Natural killer cell (primary cell): ENCODE measurements around the gene CMTM8. TPM values are rescaled to one million over a fixed set of nuclear protein-coding genes. Genes with fewer than 3 reads are reported as not detected.

Experiments used
- ATAC-seq, 3 donors: fragments of 150-1000 bp in 2 of 3; fragments of 200-7000 bp in 1 of 3; cut with Tn5 transposase; 1 replicate in 1 of 3; 2 replicates in 2 of 3; pipeline ENCODE4 v1.10.0; 2021; ENCODE audit warnings: mild to moderate bottlenecking in 2 of 3, moderate library complexity in 2 of 3
- DNase-seq, 2 donors: peaks; one replicate each; pipeline versions ENCODE4 v3.0.0 to v3.0.0-alpha.2; 2013 to 2021; ENCODE audit warnings: mixed read lengths in 1 of 2
- H3K27ac ChIP-seq: one replicate; pipeline ENCODE4 v1.5.1; 2013; ENCODE audit warnings: mild to moderate bottlenecking, low read length
- H3K27me3 ChIP-seq: one replicate; pipeline ENCODE4 v1.6.1; 2013; ENCODE audit warnings: low read length; ENCODE audit not compliant: control insufficient read depth, insufficient read depth
- H3K36me3 ChIP-seq: one replicate; pipeline ENCODE4 v1.6.1; 2013; ENCODE audit warnings: low read length; ENCODE audit not compliant: control insufficient read depth, insufficient read depth
- H3K4me1 ChIP-seq: one replicate; pipeline ENCODE4 v1.6.1; 2013; ENCODE audit warnings: low read length; ENCODE audit not compliant: control insufficient read depth, insufficient read depth
- H3K4me3 ChIP-seq: one replicate; pipeline ENCODE4 v1.5.1; 2013; ENCODE audit warnings: low read length
- H3K9me3 ChIP-seq: one replicate; pipeline ENCODE4 v1.6.1; 2013; ENCODE audit warnings: low read length; ENCODE audit not compliant: control insufficient read depth, insufficient read depth
- H3K27ac Mint-ChIP-seq, 2 donors: one replicate each; pipeline ENCODE4 v1.8.0; 2022; ENCODE audit warnings: mild to moderate bottlenecking in 2 of 2, mixed read lengths in 2 of 2, moderate library complexity in 1 of 2
- H3K27me3 Mint-ChIP-seq, 2 donors: one replicate each; pipeline ENCODE4 v1.8.0; 2022; ENCODE audit warnings: low read depth in 2 of 2, mixed read lengths in 2 of 2
- H3K36me3 Mint-ChIP-seq: one replicate; pipeline ENCODE4 v1.8.0; 2022; ENCODE audit warnings: mixed read lengths
- H3K4me1 Mint-ChIP-seq, 2 donors: one replicate each; pipeline ENCODE4 v1.8.0; 2022; ENCODE audit warnings: mixed read lengths in 2 of 2
- H3K4me3 Mint-ChIP-seq: one replicate; pipeline ENCODE4 v1.8.0; 2022; ENCODE audit warnings: mild to moderate bottlenecking, moderate library complexity, mixed read lengths
- H3K9me3 Mint-ChIP-seq, 2 donors: one replicate each; pipeline ENCODE4 v1.8.0; 2022; ENCODE audit warnings: mixed read lengths in 2 of 2
- WGBS: methylation state at CpG from one replicate; pipeline ENCODE4 v1.1.7; 2013; ENCODE audit warnings: missing lambda C conversion rate; ENCODE audit not compliant: insufficient coverage; 5-methylcytosine and 5-hydroxymethylcytosine counted together
- intact Hi-C: fragments of 100-400 bp; cut with micrococcal nuclease; formaldehyde crosslinking; loops from one replicate; pipeline ENCODE4 v1.14.2; 2022
- total RNA-seq, 4 donors: library from RNA; stranded (reverse); fragments of 120-200 nt in 1 of 4; gene quantifications; one replicate each; pipeline versions ENCODE4 v1.2.3 to v1.2.4, GENCODE V29; 2013 to 2022
- TF ChIP-seq, protein P1 (sequence below): fragments of 200-600 bp; IDR thresholded peaks from one replicate; pipeline ENCODE4 v1.8.0; 2022; ENCODE audit warnings: antibody characterized with exemption

Gene CMTM8
- total RNA-seq, 3 donors from 2014 or later (not counting 1 experiment from before 2014, with no cell fraction given), result 0.31 to 0.88 (median 0.83) TPM

- ATAC-seq, result peak in 1 of 3 donors; percentile 10
- H3K9me3 Mint-ChIP-seq, result no peaks in the 10 kb centered on the region
- intact Hi-C loops, result no loop called here
- TF ChIP-seq, protein P1, sequence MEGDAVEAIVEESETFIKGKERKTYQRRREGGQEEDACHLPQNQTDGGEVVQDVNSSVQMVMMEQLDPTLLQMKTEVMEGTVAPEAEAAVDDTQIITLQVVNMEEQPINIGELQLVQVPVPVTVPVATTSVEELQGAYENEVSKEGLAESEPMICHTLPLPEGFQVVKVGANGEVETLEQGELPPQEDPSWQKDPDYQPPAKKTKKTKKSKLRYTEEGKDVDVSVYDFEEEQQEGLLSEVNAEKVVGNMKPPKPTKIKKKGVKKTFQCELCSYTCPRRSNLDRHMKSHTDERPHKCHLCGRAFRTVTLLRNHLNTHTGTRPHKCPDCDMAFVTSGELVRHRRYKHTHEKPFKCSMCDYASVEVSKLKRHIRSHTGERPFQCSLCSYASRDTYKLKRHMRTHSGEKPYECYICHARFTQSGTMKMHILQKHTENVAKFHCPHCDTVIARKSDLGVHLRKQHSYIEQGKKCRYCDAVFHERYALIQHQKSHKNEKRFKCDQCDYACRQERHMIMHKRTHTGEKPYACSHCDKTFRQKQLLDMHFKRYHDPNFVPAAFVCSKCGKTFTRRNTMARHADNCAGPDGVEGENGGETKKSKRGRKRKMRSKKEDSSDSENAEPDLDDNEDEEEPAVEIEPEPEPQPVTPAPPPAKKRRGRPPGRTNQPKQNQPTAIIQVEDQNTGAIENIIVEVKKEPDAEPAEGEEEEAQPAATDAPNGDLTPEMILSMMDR, result no peak
- no peaks in the 10 kb centered on the region for H3K36me3 Mint-ChIP-seq
- H3K27me3 Mint-ChIP-seq, result peaks cover 3 to 16% of the 10 kb centered on the region in 2 donors
- H3K27ac ChIP-seq, result no peak overlapping the region
- DNase-seq, result no peak
- no peak overlapping the region for H3K4me3 Mint-ChIP-seq
- no peaks in the 10 kb centered on the region for H3K9me3 ChIP-seq
- H3K27me3 ChIP-seq, result no peaks in the 10 kb centered on the region
- no peak overlapping the region for H3K27ac Mint-ChIP-seq
- peaks cover 8 to 9% of the 10 kb centered on the region in 2 donors for H3K4me1 Mint-ChIP-seq
- H3K4me3 ChIP-seq, result no peak overlapping the region
- no peaks in the 10 kb centered on the region for H3K36me3 ChIP-seq
- H3K4me1 ChIP-seq, result no peaks in the 10 kb centered on the region
- WGBS, result 50% methylated on average over 5 of the region's 5 CpGs
These were observed 75.4 kb downstream of the CMTM8 start for GRCh38 chr3:32313723-32314473.

DNA sequence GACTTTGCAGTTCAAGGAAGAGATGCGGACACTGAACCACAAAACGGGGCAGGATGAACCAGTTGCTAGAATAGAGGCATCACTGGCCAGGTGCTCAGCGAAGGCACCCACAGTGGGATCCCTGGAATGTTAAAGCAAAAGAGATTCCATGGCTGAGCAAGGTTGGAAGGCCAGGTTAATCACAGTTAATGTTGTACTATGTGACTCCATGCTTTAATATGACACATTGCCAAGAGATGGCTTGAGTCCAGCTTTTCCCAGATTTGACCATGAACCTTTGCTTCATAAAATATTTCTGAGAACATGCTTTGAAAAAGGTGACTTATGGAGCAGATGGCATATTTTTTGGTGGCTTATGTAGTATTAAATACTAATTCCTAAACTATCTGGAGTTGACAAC, 77.0 kb downstream of the CMTM8 start:
- H3K9me3 ChIP-seq, result no peaks in the 10 kb centered on the region
- H3K4me1 Mint-ChIP-seq, result peaks cover 8 to 9% of the 10 kb centered on the region in 2 donors
- DNase-seq (no peak), ATAC-seq (no peak)
- no peaks in the 10 kb centered on the region for H3K4me1 ChIP-seq
- TF ChIP-seq, protein P1, result no peak
- no peak overlapping the region for H3K27ac ChIP-seq
- no peak overlapping the region for H3K4me3 Mint-ChIP-seq
- H3K9me3 Mint-ChIP-seq, result no peaks in the 10 kb centered on the region
- H3K27me3 ChIP-seq, result no peaks in the 10 kb centered on the region
- no peak overlapping the region for H3K27ac Mint-ChIP-seq
- H3K4me3 ChIP-seq, result no peak overlapping the region
- WGBS, result 92% methylated on average over 3 of the region's 3 CpGs
- no peaks in the 10 kb centered on the region for H3K36me3 Mint-ChIP-seq
- H3K36me3 ChIP-seq, result no peaks in the 10 kb centered on the region
- intact Hi-C loops, result no loop called here
- peaks cover 6 to 16% of the 10 kb centered on the region in 2 donors for H3K27me3 Mint-ChIP-seq

DNA sequence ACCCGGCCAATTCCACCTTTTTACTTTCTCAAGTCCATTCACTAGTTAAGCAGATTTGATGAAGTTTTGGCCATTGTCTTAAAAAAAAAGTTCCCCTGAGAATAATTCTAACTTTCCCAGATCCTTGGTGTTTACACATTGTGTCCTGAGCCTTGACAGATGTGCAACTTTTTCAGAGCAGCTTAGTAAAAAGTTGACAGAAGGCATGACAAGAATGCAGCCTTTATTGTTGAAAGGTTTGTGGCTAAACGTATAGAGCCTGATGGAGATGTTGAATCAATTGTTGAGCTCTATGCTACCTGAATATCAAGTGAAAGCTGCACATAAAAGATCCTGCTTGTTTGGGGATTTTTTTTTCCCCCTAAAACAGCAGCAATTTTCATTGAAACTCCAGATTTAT, 77.8 kb downstream of the CMTM8 start:
- Histone ChIP-seq H3K36me3 (no peaks in the 10 kb centered on the region), H3K27ac (no peak overlapping the region), H3K4me1 (no peaks in the 10 kb centered on the region), H3K4me3 (no peak overlapping the region), H3K9me3 (no peaks in the 10 kb centered on the region), H3K27me3 (no peaks in the 10 kb centered on the region)
- TF ChIP-seq, protein P1, result no peak
- Mint-ChIP-seq H3K27me3 (peaks cover 10 to 15% of the 10 kb centered on the region in 2 donors), H3K27ac (no peak overlapping the region), H3K9me3 (no peaks in the 10 kb centered on the region), H3K4me1 (peaks cover 8 to 13% of the 10 kb centered on the region in 2 donors), H3K4me3 (no peak overlapping the region), H3K36me3 (no peaks in the 10 kb centered on the region)
- 87% methylated on average over 2 of the region's 2 CpGs for whole genome bisulfite sequencing
- ATAC-seq (no peak), DNase-seq (no peak)
- intact Hi-C loops, result no loop called here

DNA sequence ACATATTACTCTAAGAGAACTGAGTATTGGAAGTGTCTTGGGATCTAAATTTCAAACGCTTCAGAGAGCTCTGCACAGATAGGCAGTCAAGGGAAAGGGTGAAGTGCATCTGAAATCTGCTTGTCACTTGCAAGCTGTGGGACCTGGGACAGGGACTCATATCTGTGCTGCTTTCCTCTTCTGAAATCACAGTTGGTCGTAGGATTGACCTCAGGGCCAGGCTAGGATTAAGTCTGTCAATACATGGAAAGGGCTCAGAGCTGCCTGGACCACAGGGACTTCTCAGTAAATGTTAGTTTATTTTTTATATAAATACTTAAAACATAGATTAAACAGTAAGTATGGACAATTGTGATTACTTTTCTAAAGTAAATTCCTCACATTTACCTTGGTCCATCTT, 78.5 kb downstream of the CMTM8 start:
- H3K4me1 ChIP-seq, result no peaks in the 10 kb centered on the region
- H3K27me3 ChIP-seq, result no peaks in the 10 kb centered on the region
- peaks cover 8 to 13% of the 10 kb centered on the region in 2 donors for H3K4me1 Mint-ChIP-seq
- no peak overlapping the region for H3K27ac Mint-ChIP-seq
- H3K36me3 ChIP-seq, result no peaks in the 10 kb centered on the region
- H3K9me3 Mint-ChIP-seq, result no peaks in the 10 kb centered on the region
- H3K27ac ChIP-seq, result no peak overlapping the region
- no peak overlapping the region for H3K4me3 ChIP-seq
- no peaks in the 10 kb centered on the region for H3K9me3 ChIP-seq
- intact Hi-C loops, result no loop called here
- no peak overlapping the region for H3K4me3 Mint-ChIP-seq
- DNase-seq (no peak), ATAC-seq (no peak)
- H3K27me3 Mint-ChIP-seq, result peaks cover 8 to 10% of the 10 kb centered on the region in 2 donors
- WGBS, result 62% methylated on average over 2 of the region's 2 CpGs
- TF ChIP-seq, protein P1, result no peak
- H3K36me3 Mint-ChIP-seq, result no peaks in the 10 kb centered on the region
